ENCODE measurements around the gene SOWAHC. TPM values are rescaled to one million over a fixed set of nuclear protein-coding genes. Genes with fewer than 3 reads are reported as not detected.

Gene SOWAHC
- total and polyA plus RNA-seq, 2 of the 13 experiments (the other 11 are each of a cell fraction or from before 2014, with no cell fraction given), result 21.2 to 22.5 TPM

DNA sequence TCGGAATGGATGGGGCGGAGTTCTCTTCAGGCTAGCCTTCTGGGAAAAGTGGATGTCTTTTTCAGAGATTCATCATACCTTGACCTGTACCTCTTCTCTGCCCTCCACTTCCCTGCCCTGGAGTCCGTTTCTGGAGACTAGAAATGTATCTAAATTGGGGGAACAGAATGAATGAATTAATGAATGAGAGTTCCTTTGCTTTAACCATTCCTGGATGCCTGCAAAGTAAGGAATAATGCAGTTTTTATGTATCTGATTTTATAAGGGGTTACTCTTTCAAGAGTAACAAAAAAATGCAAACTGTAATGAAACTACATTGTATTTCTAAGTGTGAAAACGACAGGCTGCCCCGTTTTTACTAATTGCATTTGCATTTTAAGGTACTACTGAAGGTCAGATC is 2.0 kb downstream of the SOWAHC start:
- Histone ChIP-seq H4K20me1 (ENCODE audit: insufficient read depth, low read length) (peaks cover 41% of the 10 kb centered on the region), H3K4me3 (replicated peaks in 1 of 3; ENCODE audit: insufficient read depth in 1 of 3, low read depth in 2 of 3, low read length in 3 of 3) (peak overlapping the region; percentile 67 to 94 (median 80)), H3K79me2 (ENCODE audit: insufficient read depth, low read length) (peaks cover 74% of the 10 kb centered on the region), H3K9me3 (ENCODE audit: low read length) (no peaks in the 10 kb centered on the region), H2AFZ (ENCODE audit: low read length) (no peak overlapping the region), H3K4me1 (ENCODE audit: insufficient read depth, low read length) (peaks cover 42% of the 10 kb centered on the region), H3K27me3 (ENCODE audit: control insufficient read depth in 1 of 2, insufficient read depth in 2 of 2, low read length in 2 of 2) (no peaks in the 10 kb centered on the region; a peak in 1 of 5 replicates), H3K27ac (ENCODE audit: extremely low read length, insufficient read depth, low read length) (peak overlapping the region; percentile 88), H3K9ac (ENCODE audit: insufficient read depth, low read depth, low read length) (peak overlapping the region; percentile 89), H3K4me2 (ENCODE audit: low read depth, low read length) (peak overlapping the region; percentile 83), H3K36me3 (replicated peaks in 1 of 2; ENCODE audit: control insufficient read depth in 1 of 2, insufficient read depth in 2 of 2, low read length in 2 of 2) (no peaks in the 10 kb centered on the region)
- BruUV-seq (replicated peaks), result no TSS peak
- no peak for DNase-seq (ENCODE audit: low spot score)
- no peak for ATAC-seq
- in situ Hi-C loops (cut with HindIII; ENCODE audit: extremely low pct_ligation_motif_present, low pct_unique_long_range_greater_than_20kb) (loop anchor here (5.0 kb wide), 1 partner anchor 46 kb away; no protein-coding TSS in a partner anchor), intact Hi-C loops (cut with micrococcal nuclease; ENCODE audit: unreplicated experiment) (loop anchor here (1.0 kb wide), 1 partner anchor 14 kb away; no protein-coding TSS in a partner anchor)
- 7% methylated on average over 5 of the region's 5 CpGs for WGBS (ENCODE audit: low lambda C conversion rate)
- POLR2A ChIA-PET, result interaction anchor here (2.9 to 5.1 kb wide), 9 partner anchors 7 to 98 kb away, joined by 16 to 132 read pairs (median 31); no protein-coding TSS in a partner anchor
- CTCF ChIA-PET (ENCODE audit: low intra/inter-chr PET ratio, low total read pairs), result interaction anchor here (1.4 to 1.8 kb wide), 3 partner anchors 14 to 120 kb away, joined by 4 to 5 read pairs (median 5); no protein-coding TSS in a partner anchor
- no peak for FAIRE-seq
- TF ChIP-seq NAIF1 (CRISPR knock-in tag; IDR thresholded peaks at IDR 0.05; ENCODE audit: borderline replicate concordance) (0 out of 2 replicates have a peak, but pooled peaks have one; percentile 22), GTF3A (CRISPR knock-in tag; conservative IDR thresholded peaks at IDR 0.05) (no peak), ZNF367 (CRISPR knock-in tag; IDR thresholded peaks at IDR 0.05; ENCODE audit: borderline replicate concordance) (no peak)
- TF ChIP-seq, protein P1, sequence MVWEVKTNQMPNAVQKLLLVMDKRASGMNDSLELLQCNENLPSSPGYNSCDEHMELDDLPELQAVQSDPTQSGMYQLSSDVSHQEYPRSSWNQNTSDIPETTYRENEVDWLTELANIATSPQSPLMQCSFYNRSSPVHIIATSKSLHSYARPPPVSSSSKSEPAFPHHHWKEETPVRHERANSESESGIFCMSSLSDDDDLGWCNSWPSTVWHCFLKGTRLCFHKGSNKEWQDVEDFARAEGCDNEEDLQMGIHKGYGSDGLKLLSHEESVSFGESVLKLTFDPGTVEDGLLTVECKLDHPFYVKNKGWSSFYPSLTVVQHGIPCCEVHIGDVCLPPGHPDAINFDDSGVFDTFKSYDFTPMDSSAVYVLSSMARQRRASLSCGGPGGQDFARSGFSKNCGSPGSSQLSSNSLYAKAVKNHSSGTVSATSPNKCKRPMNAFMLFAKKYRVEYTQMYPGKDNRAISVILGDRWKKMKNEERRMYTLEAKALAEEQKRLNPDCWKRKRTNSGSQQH (CRISPR knock-in tag; IDR thresholded peaks at IDR 0.05; ENCODE audit: low read depth), result peak; percentile 52; the same call in 1 of the 2 replicates
- TF ChIP-seq, protein P2, sequence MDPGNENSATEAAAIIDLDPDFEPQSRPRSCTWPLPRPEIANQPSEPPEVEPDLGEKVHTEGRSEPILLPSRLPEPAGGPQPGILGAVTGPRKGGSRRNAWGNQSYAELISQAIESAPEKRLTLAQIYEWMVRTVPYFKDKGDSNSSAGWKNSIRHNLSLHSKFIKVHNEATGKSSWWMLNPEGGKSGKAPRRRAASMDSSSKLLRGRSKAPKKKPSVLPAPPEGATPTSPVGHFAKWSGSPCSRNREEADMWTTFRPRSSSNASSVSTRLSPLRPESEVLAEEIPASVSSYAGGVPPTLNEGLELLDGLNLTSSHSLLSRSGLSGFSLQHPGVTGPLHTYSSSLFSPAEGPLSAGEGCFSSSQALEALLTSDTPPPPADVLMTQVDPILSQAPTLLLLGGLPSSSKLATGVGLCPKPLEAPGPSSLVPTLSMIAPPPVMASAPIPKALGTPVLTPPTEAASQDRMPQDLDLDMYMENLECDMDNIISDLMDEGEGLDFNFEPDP (CRISPR knock-in tag; conservative IDR thresholded peaks at IDR 0.05), result no peak
- TF ChIP-seq, protein P3, sequence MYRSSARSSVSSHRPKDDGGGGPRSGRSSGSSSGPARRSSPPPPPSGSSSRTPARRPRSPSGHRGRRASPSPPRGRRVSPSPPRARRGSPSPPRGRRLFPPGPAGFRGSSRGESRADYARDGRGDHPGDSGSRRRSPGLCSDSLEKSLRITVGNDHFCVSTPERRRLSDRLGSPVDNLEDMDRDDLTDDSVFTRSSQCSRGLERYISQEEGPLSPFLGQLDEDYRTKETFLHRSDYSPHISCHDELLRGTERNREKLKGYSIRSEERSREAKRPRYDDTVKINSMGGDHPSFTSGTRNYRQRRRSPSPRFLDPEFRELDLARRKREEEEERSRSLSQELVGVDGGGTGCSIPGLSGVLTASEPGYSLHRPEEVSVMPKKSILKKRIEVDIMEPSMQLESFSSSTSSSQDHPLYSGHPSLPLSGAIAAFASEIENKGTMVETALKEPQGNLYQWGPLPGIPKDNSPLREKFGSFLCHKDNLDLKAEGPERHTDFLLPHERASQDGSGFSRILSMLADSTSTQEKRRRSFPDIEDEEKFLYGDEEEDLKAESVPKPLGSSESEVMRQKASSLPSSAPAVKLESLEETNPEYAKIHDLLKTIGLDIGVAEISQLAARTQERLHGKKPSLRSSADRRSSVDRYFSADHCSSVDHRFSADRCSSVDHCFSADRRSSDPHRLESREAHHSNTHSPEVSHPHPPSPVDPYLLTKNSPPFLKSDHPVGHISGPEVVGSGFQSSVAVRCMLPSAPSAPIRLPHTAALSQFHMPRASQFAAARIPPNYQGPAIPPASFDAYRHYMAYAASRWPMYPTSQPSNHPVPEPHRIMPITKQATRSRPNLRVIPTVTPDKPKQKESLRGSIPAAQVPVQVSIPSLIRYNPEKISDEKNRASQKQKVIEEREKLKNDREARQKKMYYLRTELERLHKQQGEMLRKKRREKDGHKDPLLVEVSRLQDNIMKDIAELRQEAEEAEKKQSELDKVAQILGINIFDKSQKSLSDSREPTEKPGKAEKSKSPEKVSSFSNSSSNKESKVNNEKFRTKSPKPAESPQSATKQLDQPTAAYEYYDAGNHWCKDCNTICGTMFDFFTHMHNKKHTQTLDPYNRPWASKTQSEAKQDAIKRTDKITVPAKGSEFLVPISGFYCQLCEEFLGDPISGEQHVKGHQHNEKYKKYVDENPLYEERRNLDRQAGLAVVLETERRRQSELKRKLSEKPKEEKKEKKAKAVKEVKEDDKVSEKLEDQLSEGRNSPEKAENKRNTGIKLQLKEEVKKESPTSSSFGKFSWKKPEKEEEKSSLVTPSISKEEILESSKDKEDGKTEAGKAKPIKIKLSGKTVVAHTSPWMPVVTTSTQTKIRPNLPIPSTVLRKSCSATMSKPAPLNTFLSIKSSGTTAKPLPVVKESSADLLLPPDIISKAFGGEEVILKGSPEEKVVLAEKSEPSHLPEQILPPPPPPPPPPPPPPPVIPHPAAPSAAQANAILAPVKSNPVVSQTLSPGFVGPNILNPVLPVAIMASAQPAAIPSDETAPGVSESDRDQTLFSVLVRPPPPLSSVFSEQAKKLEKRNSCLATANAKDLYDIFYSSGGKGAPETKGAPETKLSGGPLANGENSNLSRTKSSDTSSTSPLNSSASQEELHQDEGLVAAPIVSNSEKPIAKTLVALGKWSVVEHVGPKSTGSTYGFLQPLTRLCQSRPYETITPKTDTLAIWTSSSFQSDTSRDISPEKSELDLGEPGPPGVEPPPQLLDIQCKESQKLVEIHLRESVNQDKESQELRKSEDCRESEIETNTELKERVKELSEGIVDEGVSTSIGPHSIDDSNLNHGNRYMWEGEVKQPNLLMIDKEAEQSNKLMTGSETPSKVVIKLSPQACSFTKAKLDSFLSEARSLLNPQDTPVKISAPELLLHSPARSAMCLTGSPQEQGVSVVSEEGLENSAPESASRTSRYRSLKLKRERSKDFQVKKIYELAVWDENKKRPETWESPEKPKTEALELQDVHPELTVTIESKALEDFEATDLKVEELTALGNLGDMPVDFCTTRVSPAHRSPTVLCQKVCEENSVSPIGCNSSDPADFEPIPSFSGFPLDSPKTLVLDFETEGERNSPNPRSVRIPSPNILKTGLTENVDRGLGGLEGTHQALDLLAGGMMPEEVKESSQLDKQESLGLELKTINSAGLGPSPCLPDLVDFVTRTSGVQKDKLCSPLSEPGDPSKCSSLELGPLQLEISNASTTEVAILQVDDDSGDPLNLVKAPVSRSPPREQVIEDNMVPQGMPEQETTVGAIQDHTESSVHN (CRISPR knock-in tag; IDR thresholded peaks at IDR 0.05), result no peak
- TF ChIP-seq, protein P4, sequence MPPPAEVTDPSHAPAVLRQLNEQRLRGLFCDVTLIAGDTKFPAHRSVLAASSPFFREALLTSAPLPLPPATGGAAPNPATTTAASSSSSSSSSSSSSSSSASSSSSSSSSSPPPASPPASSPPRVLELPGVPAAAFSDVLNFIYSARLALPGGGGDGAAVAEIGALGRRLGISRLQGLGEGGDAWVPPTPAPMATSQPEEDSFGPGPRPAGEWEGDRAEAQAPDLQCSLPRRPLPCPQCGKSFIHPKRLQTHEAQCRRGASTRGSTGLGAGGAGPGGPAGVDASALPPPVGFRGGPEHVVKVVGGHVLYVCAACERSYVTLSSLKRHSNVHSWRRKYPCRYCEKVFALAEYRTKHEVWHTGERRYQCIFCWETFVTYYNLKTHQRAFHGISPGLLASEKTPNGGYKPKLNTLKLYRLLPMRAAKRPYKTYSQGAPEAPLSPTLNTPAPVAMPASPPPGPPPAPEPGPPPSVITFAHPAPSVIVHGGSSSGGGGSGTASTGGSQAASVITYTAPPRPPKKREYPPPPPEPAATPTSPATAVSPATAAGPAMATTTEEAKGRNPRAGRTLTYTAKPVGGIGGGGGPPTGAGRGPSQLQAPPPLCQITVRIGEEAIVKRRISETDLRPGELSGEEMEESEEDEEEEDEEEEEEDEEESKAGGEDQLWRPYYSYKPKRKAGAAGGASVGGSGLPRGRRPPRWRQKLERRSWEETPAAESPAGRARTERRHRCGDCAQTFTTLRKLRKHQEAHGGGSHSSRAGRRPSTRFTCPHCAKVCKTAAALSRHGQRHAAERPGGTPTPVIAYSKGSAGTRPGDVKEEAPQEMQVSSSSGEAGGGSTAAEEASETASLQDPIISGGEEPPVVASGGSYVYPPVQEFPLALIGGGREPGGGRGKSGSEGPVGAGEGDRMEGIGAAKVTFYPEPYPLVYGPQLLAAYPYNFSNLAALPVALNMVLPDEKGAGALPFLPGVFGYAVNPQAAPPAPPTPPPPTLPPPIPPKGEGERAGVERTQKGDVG (CRISPR knock-in tag; IDR thresholded peaks at IDR 0.05; ENCODE audit: borderline replicate concordance), result no peak
